Measurements from ENCODE around the gene SCAF8.
"Not testable (repeated sequence)": the region's sequence is repeated elsewhere in the genome, so short reads cannot be mapped to it uniquely, and the experiment has no call there.

The SCAF8 gene

DNA sequence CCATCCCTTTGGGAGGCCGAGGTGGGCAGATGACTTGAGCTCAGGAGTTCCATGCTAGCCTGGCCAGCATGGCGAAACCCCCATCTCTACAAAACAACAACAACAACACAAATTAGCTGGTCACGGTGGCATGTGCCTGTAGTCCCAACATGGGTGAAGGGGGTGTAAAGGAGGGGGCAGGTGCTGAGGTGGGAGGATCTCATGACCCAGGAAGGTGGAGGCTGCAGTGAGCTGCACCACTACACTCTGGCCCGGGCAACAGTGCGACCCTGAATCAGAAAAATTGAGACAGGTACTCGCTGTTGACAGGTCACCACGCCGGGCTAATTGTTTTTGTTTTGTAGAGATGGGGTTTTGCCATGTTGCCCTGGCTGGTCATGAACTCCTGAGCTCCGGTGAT, 4.2 kb downstream of the SCAF8 start:
- DNase-seq = no peak

DNA sequence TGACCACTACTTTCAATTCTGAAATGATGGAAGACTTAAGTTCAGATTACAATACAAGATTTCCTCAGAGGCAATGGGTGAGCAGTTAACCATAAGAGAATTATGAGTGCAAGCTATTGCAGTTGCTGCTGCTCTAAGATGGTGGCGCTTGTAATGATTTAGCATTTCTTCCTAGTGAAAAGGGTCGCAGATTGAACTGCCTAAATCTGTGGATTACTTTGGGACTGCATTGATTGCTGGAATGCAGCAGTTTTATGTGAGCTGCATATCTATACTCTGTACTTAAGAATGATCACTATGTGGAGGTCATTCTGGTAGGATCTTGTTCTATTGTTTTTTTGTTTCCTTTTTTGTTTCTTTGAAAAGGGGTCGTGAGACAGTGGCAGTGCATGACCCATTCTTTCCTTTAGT, 5.3 kb downstream of the SCAF8 start:
- DNase-seq = no peak

DNA sequence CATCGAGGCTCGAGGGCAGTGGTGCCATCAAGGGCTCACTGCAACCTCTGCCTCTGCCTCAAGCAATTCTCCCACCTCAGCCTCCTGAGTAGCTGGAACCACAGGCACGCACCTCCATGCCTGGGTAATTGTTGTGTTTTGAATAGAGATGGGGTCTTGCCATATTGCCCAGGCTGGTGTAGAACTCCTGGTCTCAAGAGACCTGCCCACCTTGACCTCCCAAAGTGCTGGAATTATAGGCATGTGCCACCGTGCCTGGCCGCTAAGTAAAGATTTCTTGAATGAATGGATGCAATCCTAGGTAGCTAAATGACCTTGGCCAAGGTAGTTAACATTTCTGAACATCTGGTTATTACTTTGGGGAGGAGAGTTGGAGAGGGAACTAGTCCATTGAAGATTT, 7.4 kb downstream of the SCAF8 start:
- DNase-seq = no peak

DNA sequence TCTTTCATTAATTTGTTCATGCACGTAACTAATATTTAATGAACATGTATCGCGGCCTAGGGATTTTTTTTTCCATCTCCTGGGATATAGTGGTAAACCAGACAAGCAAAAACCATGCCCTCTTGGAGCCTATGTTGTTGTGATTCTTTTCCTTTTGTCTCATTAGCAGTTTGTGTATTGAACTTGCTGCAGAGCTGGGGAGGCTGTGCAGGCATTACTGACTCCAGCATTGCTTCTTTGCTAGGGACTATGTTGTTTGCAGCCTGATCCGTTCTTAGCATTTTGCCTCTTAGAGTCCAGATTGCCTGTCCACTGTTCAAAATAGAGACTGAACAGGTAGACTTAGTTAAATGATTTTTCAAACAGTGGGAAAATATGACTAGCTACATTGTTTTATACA, 9.7 kb downstream of the SCAF8 start:
- DNase-seq = no peak

- not testable (repeated sequence) for DNase-seq
These were observed 11.0 kb downstream of the SCAF8 start for GRCh38 chr6:154744029-154744745.

GRCh38 chr6:154745243-154745642, 12.0 kb downstream of the SCAF8 start:
- no peak for DNase-seq

DNA sequence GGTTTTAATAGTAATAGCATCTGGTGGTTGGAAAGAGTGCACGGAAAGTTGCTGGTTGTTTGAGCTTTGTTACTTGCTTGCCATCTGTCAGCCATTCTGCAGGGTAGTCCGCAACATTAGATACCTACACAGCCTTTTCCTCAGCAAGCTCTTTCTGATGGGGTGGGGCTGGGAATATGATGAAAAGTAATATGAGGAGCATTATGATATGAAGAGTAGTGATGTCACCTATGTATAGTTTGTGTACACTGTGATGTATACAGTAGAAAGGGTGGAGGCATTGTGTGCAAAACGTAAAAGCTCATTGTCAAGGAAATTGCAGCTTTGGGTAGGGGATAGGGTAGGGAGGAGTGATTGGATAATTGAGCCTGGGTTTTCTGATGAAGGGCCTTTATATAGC, 16.1 kb downstream of the SCAF8 start:
- no peak for DNase-seq

DNA sequence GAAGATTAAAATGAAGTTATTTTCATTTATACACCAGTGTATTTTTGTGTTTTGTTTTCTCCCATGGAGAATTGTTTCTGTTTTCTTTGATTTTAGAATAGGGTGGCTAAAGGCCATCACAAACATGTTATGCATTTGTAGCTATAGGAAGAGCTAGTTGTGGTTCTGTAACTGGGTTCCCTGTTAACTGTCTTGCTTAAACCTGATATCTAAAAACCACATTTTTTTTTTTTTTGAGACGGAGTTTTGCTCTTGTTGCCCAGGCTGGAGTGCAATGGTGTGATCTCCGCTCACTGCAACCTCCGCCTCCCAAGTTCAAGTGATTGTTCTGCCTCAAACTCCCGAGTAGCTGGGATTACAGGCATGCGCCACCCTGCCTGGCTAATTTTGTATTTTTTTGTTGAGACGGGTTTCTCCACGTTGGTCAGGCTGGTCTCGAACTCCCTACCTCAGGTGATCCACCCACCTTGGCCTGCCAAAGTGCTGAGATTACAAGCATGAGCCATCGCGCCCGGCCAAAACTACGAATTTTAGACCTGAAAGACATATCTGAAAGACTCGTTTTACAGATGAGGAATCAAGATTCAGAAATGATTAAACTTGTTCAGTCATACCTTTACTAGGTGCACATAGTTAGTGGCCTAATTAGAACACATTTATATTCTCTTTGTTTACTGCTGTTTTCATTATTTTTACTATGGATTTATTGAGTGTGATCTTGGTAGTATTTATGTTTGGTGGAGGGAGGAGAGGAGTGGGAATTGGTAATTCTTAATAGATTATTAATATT, 18.0 kb downstream of the SCAF8 start:
- no peak for DNase-seq

DNA sequence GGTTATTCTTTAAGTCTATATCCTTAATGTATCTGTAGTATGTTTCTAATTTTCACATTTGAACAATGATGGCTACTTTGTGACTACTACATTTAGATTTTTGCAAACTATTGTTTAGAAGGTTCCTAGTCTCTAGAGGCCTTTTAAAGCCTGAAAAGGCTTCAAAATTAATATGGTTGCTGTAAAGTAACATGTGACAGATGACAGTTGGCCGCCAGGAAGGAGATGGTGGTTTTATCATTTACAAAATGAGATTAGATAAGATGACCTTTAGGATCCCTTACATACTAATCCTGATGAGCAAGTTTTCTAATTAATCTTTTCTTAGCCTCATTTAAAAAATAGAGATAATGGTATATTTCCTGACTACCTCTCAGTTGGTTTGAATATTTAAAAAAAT, 18.8 kb downstream of the SCAF8 start:
- DNase-seq = no peak

DNA sequence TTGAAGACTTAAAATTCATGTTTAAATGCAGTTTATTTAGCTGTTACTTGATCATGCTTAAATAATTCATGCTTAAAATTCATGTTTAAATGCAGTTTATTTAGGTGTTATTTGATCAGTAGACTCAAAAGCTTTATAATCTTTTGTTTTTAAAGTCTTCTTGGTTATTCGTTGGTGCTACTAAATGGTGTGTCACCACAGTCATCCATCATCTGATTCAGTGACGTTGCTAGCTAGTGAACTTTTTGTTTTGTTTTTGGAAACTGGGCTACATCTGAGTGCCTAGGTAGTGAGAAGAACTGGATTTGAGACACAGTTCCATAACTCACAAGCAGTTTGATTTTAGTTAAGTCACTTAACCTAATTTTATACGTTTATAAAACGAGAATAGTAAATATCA, 20.9 kb downstream of the SCAF8 start:
- no peak for DNase-seq

DNA sequence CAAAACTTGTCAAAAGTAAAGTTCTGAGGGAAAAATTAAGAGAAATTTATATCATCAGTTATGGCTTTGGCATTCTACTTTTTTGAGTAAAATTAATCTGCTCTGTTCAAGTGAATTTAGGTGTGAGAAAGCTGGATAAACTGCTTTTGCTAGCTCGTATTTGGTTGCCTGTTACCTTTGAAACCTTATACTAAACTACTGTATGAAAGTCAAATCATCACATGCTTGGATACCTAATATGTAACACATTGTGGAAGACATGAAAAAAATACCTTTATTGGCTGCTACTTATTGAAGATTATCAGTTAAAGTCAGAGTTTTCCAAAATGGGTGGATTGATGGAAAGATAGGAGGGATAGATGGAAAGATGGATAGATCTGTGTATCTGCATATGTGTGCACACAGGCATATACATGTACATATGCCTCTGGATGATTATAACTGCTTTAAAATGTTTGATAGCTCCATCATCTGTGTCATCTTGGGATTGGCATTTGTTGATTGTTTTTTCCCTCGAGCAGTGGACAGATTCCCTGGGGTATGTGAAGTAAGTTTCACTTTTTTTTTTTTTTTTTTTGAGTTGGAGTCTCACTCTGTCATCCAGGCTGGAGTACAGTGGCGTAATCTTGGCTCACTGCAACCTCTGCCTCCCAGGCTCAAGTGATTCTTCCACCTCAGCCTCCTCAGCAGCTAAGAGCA, 24.3 kb downstream of the SCAF8 start:
- DNase-seq = no peak

DNA sequence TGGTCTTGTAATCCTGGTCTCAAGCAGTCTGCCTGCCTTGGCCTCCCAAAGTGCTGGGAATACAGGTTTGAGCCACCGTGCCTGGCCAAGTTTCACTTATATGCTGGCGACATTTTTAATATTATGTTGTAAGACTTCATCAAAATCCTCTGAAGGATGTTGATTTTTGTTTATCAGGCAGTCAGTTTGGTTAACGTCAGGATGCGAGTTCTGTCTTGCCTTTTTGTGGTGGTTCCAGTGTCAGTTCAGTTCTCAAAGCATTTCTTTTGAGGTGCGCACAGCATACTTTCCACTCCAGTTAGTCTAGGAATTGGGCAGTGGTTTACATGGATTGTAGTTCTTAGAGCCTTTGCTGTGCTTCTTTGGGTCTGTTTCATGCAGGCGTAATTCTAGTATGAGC, 24.9 kb downstream of the SCAF8 start:
- DNase-seq = no peak

DNA sequence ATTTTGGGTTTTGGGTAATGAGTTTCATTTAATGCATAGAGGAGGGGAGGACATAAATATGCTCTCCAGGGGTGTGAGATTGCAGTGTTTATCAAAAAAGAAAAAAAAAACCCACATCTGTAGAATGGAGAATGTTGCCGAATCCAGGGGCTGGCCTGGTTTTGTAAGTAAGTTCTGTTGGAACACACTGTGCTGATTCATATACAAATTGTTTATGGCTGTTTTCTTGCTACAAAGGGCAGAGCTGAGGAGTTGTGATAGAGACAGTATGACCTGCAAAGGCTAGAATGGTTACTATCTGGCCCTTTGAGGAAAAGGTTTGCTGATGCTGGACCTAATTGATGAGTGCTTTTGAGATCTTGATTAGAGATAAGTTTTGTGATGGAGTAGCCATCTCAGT, 30.4 kb downstream of the SCAF8 start:
- DNase-seq = no peak

DNA sequence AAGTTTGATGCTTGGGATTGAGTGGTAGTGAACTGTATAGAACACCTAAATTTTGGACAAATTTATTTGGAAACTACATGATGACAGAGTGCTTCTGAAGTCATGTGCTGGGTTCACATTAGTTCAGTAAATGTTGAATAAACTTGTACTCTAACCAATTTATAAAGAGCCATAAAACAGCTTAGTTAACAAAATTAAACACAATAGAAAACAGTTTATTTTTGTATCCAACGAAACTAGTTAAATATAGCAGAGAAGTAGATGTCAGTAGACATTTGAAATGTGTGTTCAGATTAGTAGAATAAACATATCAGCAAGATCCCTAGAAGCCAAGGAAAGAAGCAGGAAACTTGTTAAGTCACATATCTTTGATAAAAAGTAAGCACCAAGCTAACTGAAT, 32.1 kb downstream of the SCAF8 start:
- DNase-seq = no peak

- DNase-seq = no peak
These were observed 33.1 kb downstream of the SCAF8 start for GRCh38 chr6:154766288-154766687.

- no peak for DNase-seq
These were observed 33.9 kb downstream of the SCAF8 start for GRCh38 chr6:154767003-154767723.

DNA sequence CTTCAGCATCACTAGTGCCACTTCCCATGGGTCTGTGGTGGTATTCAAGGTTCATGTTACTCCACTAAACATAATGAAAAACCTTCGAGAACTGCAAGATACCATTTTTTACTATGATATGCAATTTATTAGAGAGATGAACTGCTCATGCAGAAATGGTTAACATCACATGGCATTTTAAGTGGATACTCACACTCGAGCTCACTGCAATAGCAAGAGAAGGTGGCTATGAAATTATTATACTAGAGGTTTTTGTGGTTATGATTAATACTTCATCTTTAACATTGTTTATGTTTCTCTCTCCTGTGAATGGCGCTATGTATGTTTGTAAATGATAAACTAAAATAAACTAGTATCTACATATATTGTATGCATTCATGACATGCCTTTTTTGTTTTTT, 35.1 kb downstream of the SCAF8 start:
- no peak for DNase-seq

DNA sequence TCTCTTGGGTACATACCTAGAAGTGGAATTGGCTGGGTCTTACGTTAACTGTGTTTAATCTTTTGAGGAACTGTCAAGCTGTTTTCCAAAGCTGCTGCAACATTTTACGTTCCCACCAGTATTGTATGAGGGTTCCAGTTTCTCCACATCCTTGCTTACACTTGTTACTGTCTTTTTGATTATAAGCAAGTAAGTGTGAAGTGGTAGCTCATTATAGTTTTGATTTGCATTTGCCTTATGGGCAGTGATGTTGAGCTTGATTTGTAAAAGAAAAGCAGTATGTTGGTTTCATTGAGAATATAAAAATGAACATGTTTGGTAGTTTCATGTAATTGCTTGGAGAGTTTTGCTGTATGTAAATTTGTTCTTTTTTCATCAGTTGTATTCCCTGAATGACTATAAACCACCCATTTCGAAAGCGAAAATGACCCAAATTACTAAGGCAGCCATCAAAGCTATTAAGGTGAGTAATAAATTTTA, 40.4 kb downstream of the SCAF8 start:
- DNase-seq = no peak

DNA sequence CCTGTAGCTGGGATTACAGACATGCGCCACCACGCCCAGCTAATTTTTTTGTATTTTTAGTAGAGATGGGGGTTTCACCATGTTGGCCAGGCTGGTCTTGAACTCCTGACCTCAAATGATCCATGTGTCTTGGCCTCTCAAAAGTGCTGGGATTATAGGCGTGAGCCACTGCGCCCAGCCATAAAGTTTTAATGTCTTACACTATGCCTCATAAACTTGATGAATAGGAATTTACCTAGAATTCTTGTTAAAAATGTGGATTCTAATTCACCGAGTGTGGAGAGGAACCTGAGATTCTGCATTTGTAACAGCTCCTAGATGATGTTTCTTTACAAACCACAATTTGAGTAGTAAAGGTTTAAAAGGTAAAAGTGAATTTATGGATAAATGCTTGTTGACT, 45.9 kb downstream of the SCAF8 start:
- DNase-seq = not testable (repeated sequence)

GRCh38 chr6:154782193-154782592, 49.0 kb downstream of the SCAF8 start:
- no peak for DNase-seq

- DNase-seq = no peak
These were observed 50.0 kb downstream of the SCAF8 start for GRCh38 chr6:154783229-154783628.

GRCh38 chr6:154785075-154785474, 51.9 kb downstream of the SCAF8 start:
- no peak for DNase-seq
